Activated naive CD4-positive, alpha-beta T cell treated with anti-CD3 and anti-CD28 coated beads, Interleukin-2, amount 50 U/mL, for 24 hours (primary cell): ENCODE measurements around the gene GJA5.
"Not testable (repeated sequence)": the region's sequence is repeated elsewhere in the genome, so short reads cannot be mapped to it uniquely, and the experiment has no call there.

ENCODE experiments used
- H3K27ac Mint-ChIP-seq: one replicate; pipeline ENCODE4 v1.8.0; 2021; ENCODE audit warnings: mild to moderate bottlenecking, mixed read lengths
- H3K27me3 Mint-ChIP-seq: one replicate; pipeline ENCODE4 v1.8.0; 2021; ENCODE audit warnings: mixed read lengths
- H3K36me3 Mint-ChIP-seq: one replicate; pipeline ENCODE4 v1.8.0; 2021; ENCODE audit warnings: mixed read lengths
- H3K4me1 Mint-ChIP-seq: one replicate; pipeline ENCODE4 v1.8.0; 2021; ENCODE audit warnings: mixed read lengths
- H3K4me3 Mint-ChIP-seq: one replicate; pipeline ENCODE4 v1.8.0; 2021; ENCODE audit warnings: mild to moderate bottlenecking, mixed read lengths
- H3K9me3 Mint-ChIP-seq: one replicate; pipeline ENCODE4 v1.8.0; 2021; ENCODE audit warnings: mixed read lengths

GJA5 gene

GRCh38 chr1:147750618-147751217, 9.7 kb downstream of the GJA5 start:
- H3K27ac Mint-ChIP-seq: no peak overlapping the region

GRCh38 chr1:147749792-147750191, 10.6 kb downstream of the GJA5 start:
- no peaks in the 10 kb centered on the region for H3K36me3 Mint-ChIP-seq
- no peaks in the 10 kb centered on the region for H3K9me3 Mint-ChIP-seq
- H3K4me1 Mint-ChIP-seq: no peaks in the 10 kb centered on the region
- H3K27me3 Mint-ChIP-seq: no peaks in the 10 kb centered on the region
- no peak overlapping the region for H3K27ac Mint-ChIP-seq
- H3K4me3 Mint-ChIP-seq: no peak overlapping the region

More at GRCh38 chr1:147750618-147751217, 9.7 kb downstream of the GJA5 start:
- H3K27me3 Mint-ChIP-seq: no peaks in the 10 kb centered on the region
- no peak overlapping the region for H3K4me3 Mint-ChIP-seq
- no peaks in the 10 kb centered on the region for H3K4me1 Mint-ChIP-seq
- no peaks in the 10 kb centered on the region for H3K36me3 Mint-ChIP-seq
- H3K9me3 Mint-ChIP-seq: no peaks in the 10 kb centered on the region

- Mint-ChIP-seq H3K9me3 (no peaks in the 10 kb centered on the region), H3K4me3 (no peak overlapping the region), H3K4me1 (no peaks in the 10 kb centered on the region), H3K36me3 (no peaks in the 10 kb centered on the region), H3K27ac (no peak overlapping the region), H3K27me3 (no peaks in the 10 kb centered on the region)
Measured at GRCh38 chr1:147748676-147749350, 11.6 kb downstream of the GJA5 start.

DNA sequence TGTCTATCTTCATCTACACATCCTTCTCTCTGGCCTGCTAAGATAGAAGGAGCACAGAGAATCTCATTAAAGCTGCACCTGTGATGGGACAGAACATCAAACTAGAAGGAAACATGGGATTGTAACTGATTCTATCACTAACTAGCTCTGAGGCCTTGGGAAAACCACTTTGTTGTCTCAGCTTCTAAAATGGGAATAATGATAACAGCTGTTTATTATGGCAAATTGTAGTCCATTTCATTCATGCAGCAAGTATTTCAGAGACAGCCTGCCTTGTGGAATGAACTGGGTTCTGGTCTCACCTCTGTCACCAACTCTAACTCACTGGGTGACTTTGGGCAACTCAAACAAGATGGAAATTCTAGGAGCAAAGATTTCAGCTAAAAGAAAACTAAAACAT, 12.4 kb downstream of the GJA5 start:
- Mint-ChIP-seq H3K9me3 (no peaks in the 10 kb centered on the region), H3K4me3 (no peak overlapping the region), H3K27ac (no peak overlapping the region), H3K27me3 (no peaks in the 10 kb centered on the region), H3K4me1 (no peaks in the 10 kb centered on the region), H3K36me3 (no peaks in the 10 kb centered on the region)

DNA sequence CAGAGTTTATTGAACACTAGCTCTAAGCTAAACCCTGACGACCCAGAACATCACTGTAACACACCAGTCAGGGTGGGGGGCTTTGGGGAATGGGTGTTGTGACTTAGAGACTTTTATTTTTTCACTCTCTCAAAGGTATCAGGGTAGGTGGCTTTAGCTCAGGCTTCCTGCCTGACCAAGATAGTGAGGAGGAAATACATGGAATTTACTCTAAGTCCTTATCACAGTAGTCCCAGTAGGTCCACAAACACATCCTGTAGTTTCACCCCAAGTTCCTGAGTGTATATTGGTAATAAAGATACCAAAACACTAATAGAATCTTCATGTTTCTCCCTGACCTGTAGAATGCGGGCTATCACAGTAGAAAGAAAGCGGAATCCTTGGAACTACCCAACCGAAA, 15.1 kb downstream of the GJA5 start:
- Mint-ChIP-seq H3K4me3 (no peak overlapping the region), H3K27me3 (no peaks in the 10 kb centered on the region), H3K36me3 (no peaks in the 10 kb centered on the region), H3K27ac (no peak overlapping the region), H3K4me1 (no peaks in the 10 kb centered on the region), H3K9me3 (no peaks in the 10 kb centered on the region)

- Mint-ChIP-seq H3K4me1 (no peaks in the 10 kb centered on the region), H3K4me3 (no peak overlapping the region), H3K27ac (no peak overlapping the region), H3K27me3 (no peaks in the 10 kb centered on the region), H3K9me3 (no peaks in the 10 kb centered on the region), H3K36me3 (no peaks in the 10 kb centered on the region)
Measured at GRCh38 chr1:147741065-147741464, 19.3 kb downstream of the GJA5 start.

GRCh38 chr1:147740391-147740790, 20.0 kb downstream of the GJA5 start:
- no peaks in the 10 kb centered on the region for H3K27me3 Mint-ChIP-seq
- no peak overlapping the region for H3K27ac Mint-ChIP-seq
- no peak overlapping the region for H3K4me3 Mint-ChIP-seq
- no peaks in the 10 kb centered on the region for H3K9me3 Mint-ChIP-seq
- no peaks in the 10 kb centered on the region for H3K4me1 Mint-ChIP-seq
- no peaks in the 10 kb centered on the region for H3K36me3 Mint-ChIP-seq

GRCh38 chr1:147738739-147739476, 21.5 kb downstream of the GJA5 start:
- peaks cover 1% of the 10 kb centered on the region for H3K27me3 Mint-ChIP-seq
- no peak overlapping the region for H3K4me3 Mint-ChIP-seq
- H3K9me3 Mint-ChIP-seq: no peaks in the 10 kb centered on the region
- H3K27ac Mint-ChIP-seq: no peak overlapping the region
- H3K4me1 Mint-ChIP-seq: peaks cover 6% of the 10 kb centered on the region
- H3K36me3 Mint-ChIP-seq: no peaks in the 10 kb centered on the region

- H3K27me3 Mint-ChIP-seq: peaks cover 1% of the 10 kb centered on the region
- no peaks in the 10 kb centered on the region for H3K36me3 Mint-ChIP-seq
- H3K4me1 Mint-ChIP-seq: peaks cover 6% of the 10 kb centered on the region
- no peak overlapping the region for H3K27ac Mint-ChIP-seq
- no peak overlapping the region for H3K4me3 Mint-ChIP-seq
- no peaks in the 10 kb centered on the region for H3K9me3 Mint-ChIP-seq
Measured at GRCh38 chr1:147738129-147738528, 22.3 kb downstream of the GJA5 start.

GRCh38 chr1:147736883-147737282, 23.5 kb downstream of the GJA5 start:
- peaks cover 6% of the 10 kb centered on the region for H3K27me3 Mint-ChIP-seq

DNA sequence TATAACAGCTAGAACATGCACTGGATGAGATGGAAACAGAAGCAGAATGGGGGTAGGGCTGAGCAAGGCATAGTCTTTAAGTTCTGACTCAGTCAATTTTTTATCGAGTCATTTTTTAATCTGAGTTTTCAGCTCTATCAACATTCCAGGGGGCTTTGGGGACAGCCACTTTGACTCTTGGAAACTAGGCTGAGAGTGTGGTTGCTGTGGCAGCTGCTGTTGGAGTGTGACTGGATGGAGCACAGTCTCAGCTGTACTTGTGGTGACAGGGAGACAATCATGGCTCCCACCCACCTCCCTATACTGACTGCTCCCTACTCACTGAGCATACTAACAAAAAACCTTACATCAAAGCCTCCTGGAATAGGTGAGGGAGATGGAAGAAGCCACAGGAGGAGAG, 25.0 kb downstream of the GJA5 start:
- Mint-ChIP-seq H3K4me1 (peaks cover 6% of the 10 kb centered on the region), H3K4me3 (no peak overlapping the region), H3K9me3 (no peaks in the 10 kb centered on the region), H3K27me3 (peaks cover 8% of the 10 kb centered on the region), H3K36me3 (no peaks in the 10 kb centered on the region), H3K27ac (no peak overlapping the region)

More at GRCh38 chr1:147736883-147737282, 23.5 kb downstream of the GJA5 start:
- Mint-ChIP-seq H3K27ac (no peak overlapping the region), H3K36me3 (no peaks in the 10 kb centered on the region), H3K4me1 (peaks cover 6% of the 10 kb centered on the region), H3K4me3 (no peak overlapping the region), H3K9me3 (no peaks in the 10 kb centered on the region)

- not testable (repeated sequence) for H3K9me3 Mint-ChIP-seq, H3K4me3 Mint-ChIP-seq, H3K36me3 Mint-ChIP-seq, H3K27ac Mint-ChIP-seq, H3K4me1 Mint-ChIP-seq
- peaks cover 10% of the 10 kb centered on the region for H3K27me3 Mint-ChIP-seq
Measured at GRCh38 chr1:147734291-147734841, 26.0 kb downstream of the GJA5 start.

- no peaks in the 10 kb centered on the region for H3K9me3 Mint-ChIP-seq
- H3K36me3 Mint-ChIP-seq: no peaks in the 10 kb centered on the region
- no peak overlapping the region for H3K27ac Mint-ChIP-seq
- no peaks in the 10 kb centered on the region for H3K4me1 Mint-ChIP-seq
- no peak overlapping the region for H3K4me3 Mint-ChIP-seq
- H3K27me3 Mint-ChIP-seq: peaks cover 9% of the 10 kb centered on the region
Measured at GRCh38 chr1:147729315-147729714, 31.1 kb downstream of the GJA5 start.

DNA sequence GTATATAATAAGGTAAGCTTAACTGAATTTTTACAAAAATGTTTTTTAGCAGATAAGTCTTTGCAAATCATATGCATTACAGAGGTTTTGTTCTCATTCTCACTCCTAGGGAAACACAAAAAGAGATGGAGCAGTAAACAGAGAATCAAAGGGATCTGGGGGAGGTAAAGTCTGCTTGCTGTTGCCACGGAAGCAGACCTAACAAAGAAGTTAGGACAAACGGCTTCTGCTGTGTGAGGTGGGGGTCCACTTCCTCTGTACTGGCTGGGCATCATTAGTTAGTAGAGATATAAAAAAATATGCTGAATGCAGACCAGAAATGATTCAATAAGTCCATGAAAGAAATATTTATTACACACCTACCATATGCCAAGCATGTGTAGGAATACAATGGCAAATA, 34.2 kb downstream of the GJA5 start:
- Mint-ChIP-seq H3K36me3 (no peaks in the 10 kb centered on the region), H3K4me1 (no peaks in the 10 kb centered on the region), H3K27ac (no peak overlapping the region), H3K9me3 (no peaks in the 10 kb centered on the region), H3K27me3 (peaks cover 5% of the 10 kb centered on the region), H3K4me3 (no peak overlapping the region)

GRCh38 chr1:147725685-147726084, 34.7 kb downstream of the GJA5 start:
- Mint-ChIP-seq H3K27ac (no peak overlapping the region), H3K4me1 (no peaks in the 10 kb centered on the region), H3K36me3 (no peaks in the 10 kb centered on the region), H3K27me3 (peaks cover 2% of the 10 kb centered on the region), H3K9me3 (no peaks in the 10 kb centered on the region), H3K4me3 (no peak overlapping the region)

- Mint-ChIP-seq H3K36me3 (peaks cover 1% of the 10 kb centered on the region), H3K4me3 (no peak overlapping the region), H3K4me1 (no peaks in the 10 kb centered on the region), H3K27ac (no peak overlapping the region), H3K9me3 (no peaks in the 10 kb centered on the region), H3K27me3 (peaks cover 1% of the 10 kb centered on the region)
Measured at GRCh38 chr1:147723691-147724323, 36.6 kb downstream of the GJA5 start.
